Breast epithelium (tissue), 3 donors: ENCODE results near the gene TMEM131.

Experiments used
- CTCF ChIP-seq, 3 donors: fragments of 450-650 bp; IDR thresholded peaks; one replicate each; pipeline ENCODE4 v1.5.1; 2016 to 2017; ENCODE audit warnings: antibody characterized with exemption in 3 of 3, mild to moderate bottlenecking in 3 of 3, moderate library complexity in 3 of 3
- POLR2A ChIP-seq: fragments of 450-650 bp; IDR thresholded peaks from one replicate; pipeline ENCODE4 v1.6.1; 2016; ENCODE audit warnings: antibody characterized with exemption, mild to moderate bottlenecking, moderate library complexity

DNA sequence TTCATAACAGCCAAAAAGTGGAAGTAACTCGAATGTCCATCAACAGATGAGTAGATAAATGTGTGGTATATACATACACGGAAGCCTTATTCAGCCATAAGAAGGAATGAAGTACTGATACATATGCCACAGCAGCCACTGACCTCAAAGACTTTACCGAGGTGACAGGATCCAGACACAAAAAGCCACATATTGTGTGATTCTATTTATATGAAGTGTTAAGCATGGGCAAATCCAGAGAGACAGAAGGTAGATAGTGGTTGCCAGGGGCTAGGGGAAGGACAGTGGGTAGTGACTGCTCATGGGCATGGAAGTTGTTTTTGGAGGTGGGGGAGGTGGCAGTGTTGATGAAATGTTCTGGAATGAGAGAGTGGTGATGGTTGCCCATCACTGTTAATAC lies 248.5 kb downstream of the TMEM131 start:
- no peak for TF ChIP-seq CTCF (IDR thresholded peaks at IDR 0.05)
- TF ChIP-seq POLR2A = no peak
